GM12878 (cell line): ENCODE results near the gene HBZ. TPM values are rescaled to one million over a fixed set of nuclear protein-coding genes. Genes with fewer than 3 reads are reported as not detected.

ENCODE experiments used
- ATAC-seq: fragments of 200-7000 bp; cut with Tn5 transposase; 3 replicates; pipeline ENCODE4 v1.9.1; 2020; ENCODE audit warnings: mild to moderate bottlenecking, moderate library complexity
- BruUV-seq: library from RNA; stranded (reverse); fragments of 400-500 nt; replicated peaks from 2 replicates; lab custom pipeline; 2021; lab: Mats Ljungman, UMichigan
- CTCF ChIA-PET: fragments of 300-600 bp; sonication (Branson Sonifier 250); formaldehyde crosslinking; extraction: SDS; loops from one replicate; lab custom pipeline; 2021; ENCODE audit warnings: inconsistent platforms; lab: Yijun Ruan, JAX
- POLR2A ChIA-PET: fragments of 350-600 bp; formaldehyde crosslinking; extraction: SDS; loops from one replicate; lab custom pipeline; 2021; ENCODE audit warnings: inconsistent platforms; lab: Charles Lee
- RAD21 ChIA-PET: fragments of 300-600 bp; sonication (Branson Sonifier 250); formaldehyde crosslinking; loops from one replicate; lab custom pipeline; 2023; ENCODE audit warnings: antibody characterized with exemption; ENCODE audit not compliant: unreplicated experiment; lab: Charles Lee
- SMC1A ChIA-PET: fragments of 300-600 bp; sonication (Branson Sonifier 250); formaldehyde crosslinking; loops from one replicate; lab custom pipeline; 2023; ENCODE audit not compliant: unreplicated experiment, uncharacterized antibody; lab: Charles Lee
- DNase-seq: peaks from one replicate; pipeline ENCODE4 v3.0.0-alpha.2; 2011; ENCODE audit warnings: low read depth, low spot score
- FAIRE-seq: peaks from 3 replicates; lab custom pipeline; 2011; peaks lifted over from hg19 to GRCh38; lab: Jason Lieb, UNC
- H2AFZ ChIP-seq: 2 replicates; pipeline ENCODE4 v1.6.0; 2011; ENCODE audit warnings: low read depth, low read length, control low read depth; ENCODE audit not compliant: control insufficient read depth
- H3K27ac ChIP-seq: 2 replicates; pipeline ENCODE4 v1.5.1; 2011; ENCODE audit warnings: control low read depth; ENCODE audit not compliant: control insufficient read depth, insufficient read depth
- H3K27me3 ChIP-seq, 2 experiments: replicated peaks in 1 of 2; 2 replicates each; pipeline versions ENCODE4 v1.6.0 to v1.6.1; 2011; ENCODE audit warnings: low read length in 1 of 2; ENCODE audit not compliant: control insufficient read depth in 2 of 2, insufficient read depth in 2 of 2
- H3K36me3 ChIP-seq, 2 experiments: 2 replicates each; pipeline ENCODE4 v1.5.1; 2011; ENCODE audit warnings: low read length in 1 of 2; ENCODE audit not compliant: control insufficient read depth in 2 of 2, insufficient read depth in 2 of 2
- H3K4me1 ChIP-seq: 2 replicates; pipeline ENCODE4 v1.6.1; 2011; ENCODE audit warnings: mild to moderate bottlenecking, low read length, moderate library complexity, mixed read lengths; ENCODE audit not compliant: control insufficient read depth, insufficient read depth
- H3K4me2 ChIP-seq: 2 replicates; pipeline ENCODE4 v1.6.0; 2011; ENCODE audit warnings: control low read depth; ENCODE audit not compliant: control insufficient read depth, insufficient read depth
- H3K4me3 ChIP-seq: fragments of 200-600 bp; sonication (generic); 2 replicates; pipeline ENCODE4 v1.5.1; 2016
- H3K79me2 ChIP-seq: 2 replicates; pipeline ENCODE4 v1.6.0; 2011; ENCODE audit warnings: low read length; ENCODE audit not compliant: control insufficient read depth, insufficient read depth
- H3K9ac ChIP-seq: 2 replicates; pipeline ENCODE4 v1.8.0; 2011; ENCODE audit warnings: low read length, control low read depth, mixed read lengths; ENCODE audit not compliant: control insufficient read depth, insufficient read depth
- H3K9me3 ChIP-seq: replicated peaks from 3 replicates; pipeline ENCODE4 v1.5.1; 2011; ENCODE audit warnings: mild to moderate bottlenecking, low read length; ENCODE audit not compliant: control insufficient read depth, insufficient read depth
- H4K20me1 ChIP-seq: 2 replicates; pipeline ENCODE4 v1.6.0; 2011; ENCODE audit not compliant: control insufficient read depth, insufficient read depth
- ATF3 ChIP-seq: IDR thresholded peaks from 2 replicates; pipeline ENCODE4 v1.6.1; 2011; ENCODE audit warnings: low read depth, mild to moderate bottlenecking, low read length, moderate library complexity, borderline replicate concordance; ENCODE audit errors: extremely low read depth
- BCLAF1 ChIP-seq: fragments of 450-650 bp; IDR thresholded peaks from 2 replicates; pipeline ENCODE4 v1.6.1; 2017; ENCODE audit warnings: antibody characterized with exemption, mild to moderate bottlenecking, moderate library complexity
- IRF4 ChIP-seq: IDR thresholded peaks from 2 replicates; pipeline ENCODE4 v1.6.1; 2011; ENCODE audit warnings: low read depth, low read length
- KLF5 ChIP-seq: fragments of 450-650 bp; IDR thresholded peaks from 2 replicates; pipeline ENCODE4 v1.6.1; 2014; ENCODE audit warnings: mild to moderate bottlenecking; ENCODE audit not compliant: partially characterized antibody
- MTA2 ChIP-seq: fragments of 450-650 bp; IDR thresholded peaks from 2 replicates; pipeline ENCODE4 v1.6.1; 2016; ENCODE audit warnings: low read depth, mild to moderate bottlenecking, moderate library complexity
- MXI1 ChIP-seq: fragments of 150-350 bp; IDR thresholded peaks from 2 replicates; pipeline ENCODE4 v1.6.1; 2011; ENCODE audit warnings: low read depth, mild to moderate bottlenecking, inconsistent platforms, low read length, improper control_type of control experiment
- NFXL1 ChIP-seq: fragments of 450-650 bp; IDR thresholded peaks from 2 replicates; pipeline ENCODE4 v1.6.1; 2017; ENCODE audit warnings: antibody characterized with exemption, mild to moderate bottlenecking, borderline replicate concordance
- SKIL ChIP-seq: fragments of 450-650 bp; IDR thresholded peaks from 2 replicates; pipeline ENCODE4 v1.6.1; 2017; ENCODE audit warnings: mild to moderate bottlenecking, low read depth, inconsistent platforms; ENCODE audit not compliant: poor library complexity, severe bottlenecking
- STAT3 ChIP-seq: IDR thresholded peaks from 2 replicates; pipeline ENCODE4 v1.6.1; 2011; ENCODE audit warnings: low read depth, low read length, improper control_type of control experiment
- ZNF622 ChIP-seq: fragments of 450-650 bp; IDR thresholded peaks from 2 replicates; pipeline ENCODE4 v1.6.1; 2017; ENCODE audit warnings: mild to moderate bottlenecking, inconsistent platforms
- ZSCAN29 ChIP-seq: fragments of 450-650 bp; IDR thresholded peaks from 2 replicates; pipeline ENCODE4 v1.6.1; 2017; ENCODE audit warnings: mild to moderate bottlenecking, moderate library complexity
- WGBS: methylation state at CpG from one replicate; pipeline ENCODE4 v1.1.6; 2016; ENCODE audit warnings: low lambda C conversion rate; ENCODE audit not compliant: insufficient replicate concordance, insufficient coverage; ENCODE audit errors: missing lambda C conversion rate; 5-methylcytosine and 5-hydroxymethylcytosine counted together
- in situ Hi-C: fragments of 300-500 bp; cut with MboI; formaldehyde crosslinking; loops from 9 replicates; pipeline ENCODE4 v1.14.3; 2018; ENCODE audit warnings: mixed read lengths
- intact Hi-C: fragments of 100-400 bp; cut with micrococcal nuclease; formaldehyde crosslinking; loops from one replicate; pipeline ENCODE4 v1.14.2; 2022; ENCODE audit not compliant: unreplicated experiment
- polyA plus RNA-seq, 11 experiments: library from polyadenylated mRNA; depleted of rRNA in 4 of 11; unstranded in 6 of 11; stranded (reverse) in 5 of 11; fragments of >200 nt; fragmentation: Nextera tagmentation in 4 of 11; fragmentation: Illumina TruSeq in 1 of 11; extraction: Ambion mirVana in 4 of 11; extraction: Trizol in 1 of 11; gene quantifications; 1 replicate in 1 of 11; 2 replicates in 10 of 11; pipeline versions ENCODE4 v1.2.1 to v1.2.3, GENCODE V29; 2011 to 2016; ENCODE audit warnings: inconsistent platforms in 2 of 11, missing spikeins in 2 of 11, low read depth in 1 of 11
- total RNA-seq, 4 experiments: library from RNA; depleted of rRNA in 3 of 4; stranded (reverse); fragments of >200 nt in 3 of 4; fragmentation: Illumina TruSeq in 1 of 4; extraction: Trizol in 1 of 4; gene quantifications; 2 replicates each; pipeline versions ENCODE4 v1.2.1 to v1.2.3, GENCODE V29; 2013 to 2021

Gene HBZ
- total and polyA plus RNA-seq, 10 of the 15 experiments (the other 5 are each of a cell fraction or from before 2014, with no cell fraction given), result 0.49 TPM; not detected in 9

GRCh38 chr16:119835-120491 lies 32.5 kb upstream of the HBZ start:
- H3K4me2 ChIP-seq, result no peak overlapping the region
- ChIA-PET SMC1A (no interaction called here), POLR2A (interaction anchor here (0.8 to 1.0 kb wide), 2 partner anchors 11 to 13 kb away, joined by 3 read pairs; no protein-coding TSS in a partner anchor), CTCF (interaction anchor here (1.1 to 4.9 kb wide), 3 partner anchors 15 to 61 kb away, joined by 3 to 37 read pairs (median 4); no protein-coding TSS in a partner anchor), RAD21 (no interaction called here)
- in situ Hi-C loops (no loop called here), intact Hi-C loops (no loop called here)
- no peak overlapping the region for H3K9ac ChIP-seq
- ATAC-seq (no peak), FAIRE-seq (no peak), DNase-seq (no peak)
- H3K9me3 ChIP-seq, result no peaks in the 10 kb centered on the region
- 97% methylated on average over 3 of the region's 3 CpGs for WGBS
- no peak overlapping the region for H3K27ac ChIP-seq
- no peak overlapping the region for H2AFZ ChIP-seq
- H3K4me3 ChIP-seq, result no peak overlapping the region
- no peak for TF ChIP-seq KLF5
- TF ChIP-seq SKIL, result no peak
- TF ChIP-seq STAT3, result no peak
- no peaks in the 10 kb centered on the region for H3K79me2 ChIP-seq
- H3K36me3 ChIP-seq, result peaks cover 6 to 8% of the 10 kb centered on the region in 2 experiments; a peak in 3 of 4 replicates
- H3K27me3 ChIP-seq, result no peaks in the 10 kb centered on the region
- BruUV-seq, result no TSS peak
- no peaks in the 10 kb centered on the region for H3K4me1 ChIP-seq
- H4K20me1 ChIP-seq, result no peaks in the 10 kb centered on the region

- ChIA-PET POLR2A (no interaction called here), RAD21 (no interaction called here), SMC1A (no interaction called here), CTCF (interaction anchor here (4.9 kb wide), 1 partner anchor 16 kb away, joined by 37 read pairs; no protein-coding TSS in a partner anchor)
- ATAC-seq, result no peak
- no peak for FAIRE-seq
- no peak for DNase-seq
- in situ Hi-C loops, result no loop called here
- no peak overlapping the region for H3K9ac ChIP-seq
- H3K36me3 ChIP-seq, result peaks cover 5 to 6% of the 10 kb centered on the region in 2 experiments; a peak in 3 of 4 replicates
- no peaks in the 10 kb centered on the region for H3K9me3 ChIP-seq
- BruUV-seq, result no TSS peak
- no peaks in the 10 kb centered on the region for H3K4me1 ChIP-seq
- intact Hi-C loops, result no loop called here
- no peak overlapping the region for H3K27ac ChIP-seq
- no peak overlapping the region for H3K4me3 ChIP-seq
- H3K27me3 ChIP-seq, result no peaks in the 10 kb centered on the region
- no peak overlapping the region for H2AFZ ChIP-seq
- H4K20me1 ChIP-seq, result no peaks in the 10 kb centered on the region
- no peak overlapping the region for H3K4me2 ChIP-seq
- H3K79me2 ChIP-seq, result no peaks in the 10 kb centered on the region
- WGBS, result 89% methylated on average over 2 of the region's 2 CpGs
- TF ChIP-seq ZSCAN29 (no peak), ZNF622 (no peak), MTA2 (no peak), NFXL1 (no peak), ATF3 (no peak), MXI1 (no peak), BCLAF1 (no peak), IRF4 (no peak)
Observed at GRCh38 chr16:120756-121155, 31.7 kb upstream of the HBZ start.
